HEK293 (cell line): ENCODE results near the gene DYDC2.

Source experiments
- CTCF ChIA-PET: fragments of 350-600 bp; formaldehyde crosslinking; extraction: SDS; loops from one replicate; lab custom pipeline; 2021; ENCODE audit warnings: antibody characterized with exemption; lab: Yijun Ruan, JAX
- POLR2A ChIA-PET: fragments of 300-600 bp; formaldehyde crosslinking; extraction: SDS; loops from one replicate; lab custom pipeline; 2020; ENCODE audit warnings: antibody characterized with exemption, inconsistent platforms; lab: Yijun Ruan, JAX
- H3K27ac ChIP-seq: fragments of 200-500 bp; sonication (Bioruptor generic); 2 replicates; pipeline ENCODE4 v1.5.1; 2014; ENCODE audit warnings: low read depth, low read length, control low read depth, inconsistent platforms; ENCODE audit errors: extremely low read depth
- H3K36me3 ChIP-seq, 2 experiments: fragments of 200-500 bp in 1 of 2; sonication (Bioruptor generic) in 1 of 2; 1 replicate in 1 of 2; 2 replicates in 1 of 2; pipeline ENCODE4 v1.5.1; 2014 to 2017; ENCODE audit warnings: inconsistent platforms in 2 of 2, low read length in 2 of 2; ENCODE audit not compliant: control insufficient read depth in 2 of 2, insufficient read depth in 1 of 2
- H3K4me1 ChIP-seq: fragments of 200-500 bp; sonication (Bioruptor generic); 2 replicates; pipeline ENCODE4 v1.5.1; 2014; ENCODE audit warnings: mild to moderate bottlenecking, low read length, inconsistent platforms; ENCODE audit not compliant: control insufficient read depth, insufficient read depth
- H3K4me3 ChIP-seq: 2 replicates; pipeline ENCODE4 v1.5.1; 2011; ENCODE audit warnings: low read depth, mild to moderate bottlenecking, control low read depth, low read length, moderate library complexity
- H3K9me3 ChIP-seq: fragments of 200-500 bp; sonication (Bioruptor generic); 2 replicates; pipeline ENCODE4 v1.5.1; 2014; ENCODE audit warnings: low read depth, low read length, inconsistent platforms; ENCODE audit not compliant: control insufficient read depth, insufficient read depth
- HOXC10 ChIP-seq: sonication (generic); formaldehyde crosslinking; IDR thresholded peaks from 2 replicates; pipeline ENCODE4 v1.8.1; 2023; ENCODE audit warnings: mild to moderate bottlenecking, missing genetic modification reagents
- KLF16 ChIP-seq: fragments of 450-650 bp; formaldehyde crosslinking; IDR thresholded peaks from 2 replicates; pipeline ENCODE4 v1.5.1; 2017; ENCODE audit warnings: missing biosample characterization, missing genetic modification characterization
- PRDM1 ChIP-seq: fragments of 450-650 bp; formaldehyde crosslinking; IDR thresholded peaks from 2 replicates; pipeline ENCODE4; 2016; ENCODE audit warnings: missing biosample characterization, missing genetic modification characterization
- SCRT1 ChIP-seq: fragments of 450-650 bp; formaldehyde crosslinking; IDR thresholded peaks from 2 replicates; pipeline ENCODE4 v1.5.1; 2016; ENCODE audit warnings: missing biosample characterization, missing genetic modification characterization, borderline replicate concordance
- ZBTB48 ChIP-seq: fragments of 450-650 bp; formaldehyde crosslinking; IDR thresholded peaks from 2 replicates; pipeline ENCODE4 v1.5.1; 2016; ENCODE audit warnings: missing biosample characterization, missing genetic modification characterization
- ZNF302 ChIP-seq: fragments of 450-650 bp; formaldehyde crosslinking; IDR thresholded peaks from 2 replicates; pipeline ENCODE4 v1.5.1; 2016; ENCODE audit warnings: missing biosample characterization, missing genetic modification characterization, low read depth
- ZNF426 ChIP-seq: fragments of 450-650 bp; formaldehyde crosslinking; IDR thresholded peaks from 2 replicates; pipeline ENCODE4 v1.5.1; 2017; ENCODE audit warnings: missing biosample characterization, missing genetic modification characterization, mild to moderate bottlenecking, inconsistent platforms, moderate library complexity
- ZNF654 ChIP-seq: fragments of 450-650 bp; formaldehyde crosslinking; IDR thresholded peaks from 2 replicates; pipeline ENCODE4 v1.5.1; 2016; ENCODE audit warnings: low read depth, missing biosample characterization, missing genetic modification characterization
- ZNF664 ChIP-seq: fragments of 450-650 bp; formaldehyde crosslinking; IDR thresholded peaks from 2 replicates; pipeline ENCODE4 v1.5.1; 2016; ENCODE audit warnings: missing biosample characterization, missing genetic modification characterization
- ZNF791 ChIP-seq: fragments of 450-650 bp; formaldehyde crosslinking; IDR thresholded peaks from 2 replicates; pipeline ENCODE4 v1.5.1; 2016; ENCODE audit warnings: missing biosample characterization, missing genetic modification characterization
- ZXDB ChIP-seq: fragments of 450-650 bp; formaldehyde crosslinking; IDR thresholded peaks from 2 replicates; pipeline ENCODE4 v1.5.1; 2016; ENCODE audit warnings: missing biosample characterization, missing genetic modification characterization
- TF ChIP-seq, protein P1 (sequence below): fragments of 450-650 bp; formaldehyde crosslinking; IDR thresholded peaks from 2 replicates; pipeline ENCODE4 v1.5.1; 2016; ENCODE audit warnings: missing biosample characterization, missing genetic modification characterization
- TF ChIP-seq, protein P2 (sequence below): fragments of 450-650 bp; formaldehyde crosslinking; conservative IDR thresholded peaks from 2 replicates; pipeline ENCODE4 v1.5.1; 2016; ENCODE audit warnings: low read depth, missing biosample characterization, missing genetic modification characterization
- TF ChIP-seq, protein P3 (sequence below): fragments of 450-650 bp; formaldehyde crosslinking; IDR thresholded peaks from 2 replicates; pipeline ENCODE4 v1.5.1; 2016; ENCODE audit warnings: missing biosample characterization, missing genetic modification characterization
- TF ChIP-seq, protein P4 (sequence below): fragments of 450-650 bp; formaldehyde crosslinking; optimal IDR thresholded peaks from 2 replicates; pipeline ENCODE3; 2016; ENCODE audit warnings: missing biosample characterization, mild to moderate bottlenecking, missing genetic modification characterization
- TF ChIP-seq, protein P5 (sequence below): fragments of 450-650 bp; formaldehyde crosslinking; IDR thresholded peaks from 2 replicates; pipeline ENCODE4 v1.5.1; 2016; ENCODE audit warnings: missing biosample characterization, missing genetic modification characterization

DYDC2 gene

DNA sequence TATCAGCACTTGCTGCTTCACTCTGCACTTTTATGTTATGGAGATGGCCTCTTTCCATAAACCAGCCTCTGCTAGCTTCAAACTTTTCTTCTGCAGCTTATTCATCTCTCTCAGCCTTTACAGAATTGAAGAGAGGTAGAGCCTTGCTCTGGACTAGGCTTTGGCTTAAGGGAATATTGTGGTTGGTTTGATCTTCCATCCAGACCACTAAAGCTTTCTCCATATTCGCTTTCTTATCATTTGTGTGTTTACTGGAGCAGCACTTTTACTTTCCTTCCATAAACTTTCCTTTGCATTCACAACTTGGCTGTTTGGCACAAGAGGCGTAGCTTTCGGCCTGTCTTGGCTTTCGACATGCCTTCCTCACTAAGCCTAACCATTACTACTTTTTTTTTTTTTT, 23.6 kb downstream of the DYDC2 start:
- no peak overlapping the region for H3K4me3 ChIP-seq
- ChIA-PET CTCF (interaction anchor here (0.5 to 1.3 kb wide), 4 partner anchors 63 to 1135 kb away, joined by 3 to 9 read pairs (median 4); no protein-coding TSS in a partner anchor), POLR2A (no interaction called here)
- no peaks in the 10 kb centered on the region for H3K36me3 ChIP-seq
- H3K27ac ChIP-seq: no peak overlapping the region
- no peaks in the 10 kb centered on the region for H3K9me3 ChIP-seq
- no peaks in the 10 kb centered on the region for H3K4me1 ChIP-seq
- TF ChIP-seq PRDM1 (tag by site-specific recombination) (peak; percentile 72), SCRT1 (tag by site-specific recombination) (no peak)

DNA sequence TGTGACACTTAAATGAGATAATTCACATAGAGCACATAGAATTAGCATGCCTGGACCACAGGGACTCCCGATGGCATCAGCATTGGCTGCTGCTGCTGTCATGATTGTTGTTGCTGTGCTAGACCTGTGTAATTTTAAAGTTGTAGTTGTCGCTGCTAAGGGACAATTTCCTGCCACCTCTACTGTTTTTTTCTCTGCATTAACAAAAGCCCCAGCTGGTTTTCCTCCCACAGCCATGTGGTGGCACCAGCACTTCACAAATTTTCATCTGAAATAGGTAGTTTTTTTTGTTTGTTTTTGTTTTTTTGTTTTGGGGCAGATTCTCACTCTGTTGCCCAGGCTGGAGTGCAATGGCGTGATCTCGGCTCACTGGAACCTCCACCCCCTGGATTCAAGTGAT, 26.4 kb downstream of the DYDC2 start:
- H3K4me3 ChIP-seq: no peak overlapping the region
- POLR2A ChIA-PET: no interaction called here
- CTCF ChIA-PET: interaction anchor here (0.5 to 2.2 kb wide), 13 partner anchors 10 to 896 kb away, joined by 3 to 26 read pairs (median 4); no protein-coding TSS in a partner anchor

More for the DNA sequence above, 26.4 kb downstream of the DYDC2 start:
- no peak overlapping the region for H3K27ac ChIP-seq
- TF ChIP-seq, protein P1, sequence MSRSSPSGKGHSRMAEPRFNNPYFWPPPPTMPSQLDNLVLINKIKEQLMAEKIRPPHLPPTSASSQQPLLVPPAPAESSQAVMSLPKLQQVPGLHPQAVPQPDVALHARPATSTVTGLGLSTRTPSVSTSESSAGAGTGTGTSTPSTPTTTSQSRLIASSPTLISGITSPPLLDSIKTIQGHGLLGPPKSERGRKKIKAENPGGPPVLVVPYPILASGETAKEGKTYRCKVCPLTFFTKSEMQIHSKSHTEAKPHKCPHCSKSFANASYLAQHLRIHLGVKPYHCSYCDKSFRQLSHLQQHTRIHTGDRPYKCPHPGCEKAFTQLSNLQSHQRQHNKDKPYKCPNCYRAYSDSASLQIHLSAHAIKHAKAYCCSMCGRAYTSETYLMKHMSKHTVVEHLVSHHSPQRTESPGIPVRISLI (tag by site-specific recombination): peak; percentile 97
- TF ChIP-seq ZNF664 (tag by site-specific recombination): 0 out of 2 replicates have a peak, but pooled peaks have one; percentile 37
- TF ChIP-seq, protein P2, sequence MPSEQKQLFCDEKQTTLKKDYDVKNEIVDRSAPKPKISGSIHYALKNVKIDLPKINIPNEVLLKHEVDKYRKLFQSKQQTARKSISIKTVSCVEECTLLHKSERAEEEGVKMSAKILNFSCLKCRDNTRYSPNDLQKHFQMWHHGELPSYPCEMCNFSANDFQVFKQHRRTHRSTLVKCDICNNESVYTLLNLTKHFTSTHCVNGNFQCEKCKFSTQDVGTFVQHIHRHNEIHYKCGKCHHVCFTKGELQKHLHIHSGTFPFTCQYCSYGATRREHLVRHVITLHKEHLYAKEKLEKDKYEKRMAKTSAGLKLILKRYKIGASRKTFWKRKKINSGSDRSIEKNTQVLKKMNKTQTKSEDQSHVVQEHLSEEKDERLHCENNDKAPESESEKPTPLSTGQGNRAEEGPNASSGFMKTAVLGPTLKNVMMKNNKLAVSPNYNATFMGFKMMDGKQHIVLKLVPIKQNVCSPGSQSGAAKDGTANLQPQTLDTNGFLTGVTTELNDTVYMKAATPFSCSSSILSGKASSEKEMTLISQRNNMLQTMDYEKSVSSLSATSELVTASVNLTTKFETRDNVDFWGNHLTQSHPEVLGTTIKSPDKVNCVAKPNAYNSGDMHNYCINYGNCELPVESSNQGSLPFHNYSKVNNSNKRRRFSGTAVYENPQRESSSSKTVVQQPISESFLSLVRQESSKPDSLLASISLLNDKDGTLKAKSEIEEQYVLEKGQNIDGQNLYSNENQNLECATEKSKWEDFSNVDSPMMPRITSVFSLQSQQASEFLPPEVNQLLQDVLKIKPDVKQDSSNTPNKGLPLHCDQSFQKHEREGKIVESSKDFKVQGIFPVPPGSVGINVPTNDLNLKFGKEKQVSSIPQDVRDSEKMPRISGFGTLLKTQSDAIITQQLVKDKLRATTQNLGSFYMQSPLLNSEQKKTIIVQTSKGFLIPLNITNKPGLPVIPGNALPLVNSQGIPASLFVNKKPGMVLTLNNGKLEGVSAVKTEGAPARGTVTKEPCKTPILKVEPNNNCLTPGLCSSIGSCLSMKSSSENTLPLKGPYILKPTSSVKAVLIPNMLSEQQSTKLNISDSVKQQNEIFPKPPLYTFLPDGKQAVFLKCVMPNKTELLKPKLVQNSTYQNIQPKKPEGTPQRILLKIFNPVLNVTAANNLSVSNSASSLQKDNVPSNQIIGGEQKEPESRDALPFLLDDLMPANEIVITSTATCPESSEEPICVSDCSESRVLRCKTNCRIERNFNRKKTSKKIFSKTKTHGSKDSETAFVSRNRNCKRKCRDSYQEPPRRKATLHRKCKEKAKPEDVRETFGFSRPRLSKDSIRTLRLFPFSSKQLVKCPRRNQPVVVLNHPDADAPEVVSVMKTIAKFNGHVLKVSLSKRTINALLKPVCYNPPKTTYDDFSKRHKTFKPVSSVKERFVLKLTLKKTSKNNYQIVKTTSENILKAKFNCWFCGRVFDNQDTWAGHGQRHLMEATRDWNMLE: no peak
- no peak for TF ChIP-seq ZNF426 (tag by site-specific recombination)
- no peak for TF ChIP-seq ZNF302 (tag by site-specific recombination)
- TF ChIP-seq ZNF791 (tag by site-specific recombination): no peak
- no peak for TF ChIP-seq HOXC10
- TF ChIP-seq, protein P3, sequence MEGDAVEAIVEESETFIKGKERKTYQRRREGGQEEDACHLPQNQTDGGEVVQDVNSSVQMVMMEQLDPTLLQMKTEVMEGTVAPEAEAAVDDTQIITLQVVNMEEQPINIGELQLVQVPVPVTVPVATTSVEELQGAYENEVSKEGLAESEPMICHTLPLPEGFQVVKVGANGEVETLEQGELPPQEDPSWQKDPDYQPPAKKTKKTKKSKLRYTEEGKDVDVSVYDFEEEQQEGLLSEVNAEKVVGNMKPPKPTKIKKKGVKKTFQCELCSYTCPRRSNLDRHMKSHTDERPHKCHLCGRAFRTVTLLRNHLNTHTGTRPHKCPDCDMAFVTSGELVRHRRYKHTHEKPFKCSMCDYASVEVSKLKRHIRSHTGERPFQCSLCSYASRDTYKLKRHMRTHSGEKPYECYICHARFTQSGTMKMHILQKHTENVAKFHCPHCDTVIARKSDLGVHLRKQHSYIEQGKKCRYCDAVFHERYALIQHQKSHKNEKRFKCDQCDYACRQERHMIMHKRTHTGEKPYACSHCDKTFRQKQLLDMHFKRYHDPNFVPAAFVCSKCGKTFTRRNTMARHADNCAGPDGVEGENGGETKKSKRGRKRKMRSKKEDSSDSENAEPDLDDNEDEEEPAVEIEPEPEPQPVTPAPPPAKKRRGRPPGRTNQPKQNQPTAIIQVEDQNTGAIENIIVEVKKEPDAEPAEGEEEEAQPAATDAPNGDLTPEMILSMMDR (tag by site-specific recombination): peak; percentile 72
- no peak for TF ChIP-seq ZXDB (tag by site-specific recombination)
- TF ChIP-seq, protein P4, sequence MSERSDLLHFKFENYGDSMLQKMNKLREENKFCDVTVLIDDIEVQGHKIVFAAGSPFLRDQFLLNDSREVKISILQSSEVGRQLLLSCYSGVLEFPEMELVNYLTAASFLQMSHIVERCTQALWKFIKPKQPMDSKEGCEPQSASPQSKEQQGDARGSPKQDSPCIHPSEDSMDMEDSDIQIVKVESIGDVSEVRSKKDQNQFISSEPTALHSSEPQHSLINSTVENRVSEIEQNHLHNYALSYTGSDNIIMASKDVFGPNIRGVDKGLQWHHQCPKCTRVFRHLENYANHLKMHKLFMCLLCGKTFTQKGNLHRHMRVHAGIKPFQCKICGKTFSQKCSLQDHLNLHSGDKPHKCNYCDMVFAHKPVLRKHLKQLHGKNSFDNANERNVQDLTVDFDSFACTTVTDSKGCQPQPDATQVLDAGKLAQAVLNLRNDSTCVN: no peak
- TF ChIP-seq ZNF654: peak; percentile 91
- TF ChIP-seq, protein P5, sequence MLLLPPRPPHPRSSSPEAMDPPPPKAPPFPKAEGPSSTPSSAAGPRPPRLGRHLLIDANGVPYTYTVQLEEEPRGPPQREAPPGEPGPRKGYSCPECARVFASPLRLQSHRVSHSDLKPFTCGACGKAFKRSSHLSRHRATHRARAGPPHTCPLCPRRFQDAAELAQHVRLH (tag by site-specific recombination): no peak
- no peak for TF ChIP-seq SCRT1 (tag by site-specific recombination)
- TF ChIP-seq ZBTB48 (tag by site-specific recombination): no peak
- no peak for TF ChIP-seq KLF16 (tag by site-specific recombination)
- no peaks in the 10 kb centered on the region for H3K36me3 ChIP-seq
- no peaks in the 10 kb centered on the region for H3K9me3 ChIP-seq
- H3K4me1 ChIP-seq: no peaks in the 10 kb centered on the region
